Esophagus muscularis mucosa (tissue), 4 donors: ENCODE measurements around the gene MT1A. TPM values are rescaled to one million over a fixed set of nuclear protein-coding genes. Genes with fewer than 3 reads are reported as not detected.

ENCODE experiments used
- DNase-seq: peaks from one replicate; pipeline ENCODE4 v3.0.0-alpha.2; 2017; ENCODE audit errors: extremely low spot score
- H3K27ac ChIP-seq, 4 donors: fragments of 200-600 bp; sonication (generic); replicated peaks in 1 of 4; 1 replicate in 3 of 4; 2 replicates in 1 of 4; pipeline ENCODE4 v1.5.1; 2016 to 2019; ENCODE audit warnings: mild to moderate bottlenecking in 1 of 4
- H3K27me3 ChIP-seq, 4 donors: fragments of 200-600 bp; sonication (generic); one replicate each; pipeline versions ENCODE4 v1.5.1 to v1.6.0; 2016 to 2019
- H3K36me3 ChIP-seq, 4 donors: fragments of 200-600 bp; sonication (generic); one replicate each; pipeline ENCODE4 v1.5.1; 2016 to 2019
- H3K4me1 ChIP-seq, 4 donors: fragments of 200-600 bp; sonication (generic); one replicate each; pipeline ENCODE4 v1.5.1; 2016 to 2019
- H3K4me3 ChIP-seq, 4 donors: fragments of 200-600 bp; sonication (generic); 1 replicate in 2 of 4; 2 replicates in 2 of 4; pipeline ENCODE4 v1.5.1; 2016 to 2019; ENCODE audit warnings: mild to moderate bottlenecking in 4 of 4, moderate library complexity in 1 of 4
- H3K9me3 ChIP-seq, 4 donors: fragments of 200-600 bp; sonication (generic); 1 replicate in 3 of 4; 2 replicates in 1 of 4; pipeline ENCODE4 v1.5.1; 2016 to 2019
- CTCF ChIP-seq, 3 experiments: fragments of 200-600 bp in 2 of 3; fragments of 450-650 bp in 1 of 3; sonication (generic) in 2 of 3; IDR thresholded peaks; one replicate each; pipeline ENCODE4 v1.5.1; 2017 to 2019; ENCODE audit warnings: antibody characterized with exemption in 3 of 3, mild to moderate bottlenecking in 2 of 3, moderate library complexity in 1 of 3
- EP300 ChIP-seq: sonication (generic); formaldehyde crosslinking; IDR thresholded peaks from one replicate; pipeline ENCODE4 v1.6.1; 2017; ENCODE audit warnings: antibody characterized with exemption
- POLR2A ChIP-seq: fragments of 450-650 bp; IDR thresholded peaks from one replicate; pipeline ENCODE4 v1.6.1; 2017; ENCODE audit warnings: antibody characterized with exemption, moderate library complexity, mild to moderate bottlenecking, low read depth
- POLR2AphosphoS5 ChIP-seq, 2 donors: sonication (generic); formaldehyde crosslinking; IDR thresholded peaks; one replicate each; pipeline ENCODE4 v1.6.1; 2017; ENCODE audit warnings: antibody characterized with exemption in 2 of 2
- WGBS: methylation state at CpG from one replicate; pipeline ENCODE4 v1.1.5; 2018; 5-methylcytosine and 5-hydroxymethylcytosine counted together
- intact Hi-C: fragments of 100-400 bp; cut with DNase I; formaldehyde crosslinking; loops from one replicate; pipeline ENCODE4 v1.15.1; 2023
- total RNA-seq, 4 donors: library from RNA; depleted of rRNA; stranded (reverse); fragments of >200 nt; gene quantifications; one replicate each; pipeline versions ENCODE4 v1.1.0 to v1.2.1, GENCODE V29; 2016

The MT1A gene
- total RNA-seq, 4 donors from 2014 or later, result 1.7 to 371 (median 21.3) TPM; not detected in 1

GRCh38 chr16:56679078-56679730 lies 40.7 kb downstream of the MT1A start:
- intact Hi-C loops, result no loop called here
- TF ChIP-seq POLR2A (no peak), CTCF (IDR thresholded peaks at IDR 0.05) (no peak), EP300 (no peak), POLR2AphosphoS5 (IDR thresholded peaks at IDR 0.05) (no peak)
- Histone ChIP-seq H3K27ac (no peak overlapping the region), H3K9me3 (no peaks in the 10 kb centered on the region), H3K4me1 (peaks cover 35 to 43% (median 37%) of the 10 kb centered on the region in 4 donors), H3K4me3 (no peak overlapping the region), H3K27me3 (peaks cover 0 to 32% (median 10%) of the 10 kb centered on the region in 4 donors), H3K36me3 (no peaks in the 10 kb centered on the region)
- 100% methylated on average over 3 of the region's 3 CpGs for WGBS
- DNase-seq, result no peak

- no peaks in the 10 kb centered on the region for H3K9me3 ChIP-seq
- peaks cover 0 to 26% (median 10%) of the 10 kb centered on the region in 4 donors for H3K27me3 ChIP-seq
- no peak overlapping the region for H3K4me3 ChIP-seq
- H3K36me3 ChIP-seq, result no peaks in the 10 kb centered on the region
- H3K4me1 ChIP-seq, result peaks cover 36 to 49% (median 43%) of the 10 kb centered on the region in 4 donors
- intact Hi-C loops, result loop anchor here (5.0 kb wide), 1 partner anchor 43 kb away; the partner anchor contains the start of gene MT1A
- H3K27ac ChIP-seq, result no peak overlapping the region
- 86% methylated on average over 6 of the region's 6 CpGs for WGBS
- no peak for DNase-seq
- TF ChIP-seq POLR2AphosphoS5 (IDR thresholded peaks at IDR 0.05) (no peak), EP300 (no peak), CTCF (IDR thresholded peaks at IDR 0.05) (no peak), POLR2A (no peak)
Measured at GRCh38 chr16:56679818-56680217, 41.4 kb downstream of the MT1A start.

GRCh38 chr16:56681939-56682702 lies 43.7 kb downstream of the MT1A start, which contains the start of gene MT1X:
Gene MT1X (plus strand): TSS chr16:56682470. CDS start chr16:56682541, 71 bp downstream.
- 1% methylated on average over 16 of the region's 49 CpGs for WGBS
- peak; percentile 98 for DNase-seq
- intact Hi-C loops, result loop anchor here (2.0 to 5.0 kb wide), 2 partner anchors 45 to 73 kb away; partner anchors contain the start of genes MT1A and MT2A

More at GRCh38 chr16:56681939-56682702, 43.7 kb downstream of the MT1A start, which contains the start of gene MT1X:
- H3K4me1 ChIP-seq, result peaks cover 35 to 50% (median 42%) of the 10 kb centered on the region in 4 donors
- peak within 1 kb of the TSS; percentile 51 to 68 (median 62) for H3K4me3 ChIP-seq
- peak; percentile 98 for TF ChIP-seq EP300
- peak; percentile 99 for TF ChIP-seq POLR2A
- TF ChIP-seq CTCF (IDR thresholded peaks at IDR 0.05), result no peak
- peak; percentile 95 to 99 for TF ChIP-seq POLR2AphosphoS5 (IDR thresholded peaks at IDR 0.05)
- peaks cover 0 to 7% (median 5%) of the 10 kb centered on the region in 4 donors for H3K9me3 ChIP-seq
- H3K36me3 ChIP-seq, result no peaks in the 10 kb centered on the region
- H3K27me3 ChIP-seq, result peaks cover 0 to 3% (median 0%) of the 10 kb centered on the region in 4 donors
- peak within 1 kb of the TSS; percentile 67 to 86 (median 84) for H3K27ac ChIP-seq
